RWPE2 (cell line): ENCODE measurements around the gene TCAP.

ENCODE experiments used
- ATAC-seq: fragments of 200-7000 bp; cut with Tn5 transposase; 3 replicates; pipeline ENCODE4 v1.9.1; 2021; ENCODE audit warnings: low read depth
- DNase-seq: peaks from one replicate; pipeline ENCODE4 v3.0.0-alpha.2; 2020; ENCODE audit warnings: low spot score
- H3K27ac ChIP-seq: fragments of 450-650 bp; 2 replicates; pipeline ENCODE4 v1.5.1; 2017; ENCODE audit warnings: mild to moderate bottlenecking; ENCODE audit not compliant: poor library complexity, severe bottlenecking
- H3K27me3 ChIP-seq: fragments of 250-450 bp; sonication (Bioruptor Pico); 2 replicates; pipeline ENCODE4 v1.5.1; 2021; ENCODE audit warnings: mild to moderate bottlenecking, moderate library complexity; ENCODE audit not compliant: insufficient read depth, poor library complexity, severe bottlenecking
- H3K36me3 ChIP-seq: fragments of 250-450 bp; sonication (Bioruptor Pico); 2 replicates; pipeline ENCODE4 v1.5.1; 2020; ENCODE audit warnings: low read depth, mild to moderate bottlenecking, moderate library complexity
- H3K4me1 ChIP-seq: fragments of 250-450 bp; sonication (Bioruptor Pico); 2 replicates; pipeline ENCODE4 v1.5.1; 2021; ENCODE audit warnings: mild to moderate bottlenecking, moderate library complexity; ENCODE audit not compliant: insufficient read depth, poor library complexity, severe bottlenecking
- H3K4me3 ChIP-seq: fragments of 250-450 bp; sonication (Bioruptor Pico); 2 replicates; pipeline ENCODE4 v1.5.1; 2021; ENCODE audit warnings: mild to moderate bottlenecking, moderate library complexity; ENCODE audit not compliant: severe bottlenecking
- H3K9me3 ChIP-seq: fragments of 250-450 bp; sonication (Bioruptor Pico); 2 replicates; pipeline ENCODE4 v1.5.1; 2021; ENCODE audit warnings: mild to moderate bottlenecking, moderate library complexity; ENCODE audit not compliant: severe bottlenecking
- TF ChIP-seq, protein P1 (sequence below): fragments of 450-650 bp; IDR thresholded peaks from one replicate; pipeline ENCODE4 v1.5.1; 2017; ENCODE audit warnings: mild to moderate bottlenecking, moderate library complexity; ENCODE audit not compliant: poor library complexity, severe bottlenecking

Gene TCAP

DNA sequence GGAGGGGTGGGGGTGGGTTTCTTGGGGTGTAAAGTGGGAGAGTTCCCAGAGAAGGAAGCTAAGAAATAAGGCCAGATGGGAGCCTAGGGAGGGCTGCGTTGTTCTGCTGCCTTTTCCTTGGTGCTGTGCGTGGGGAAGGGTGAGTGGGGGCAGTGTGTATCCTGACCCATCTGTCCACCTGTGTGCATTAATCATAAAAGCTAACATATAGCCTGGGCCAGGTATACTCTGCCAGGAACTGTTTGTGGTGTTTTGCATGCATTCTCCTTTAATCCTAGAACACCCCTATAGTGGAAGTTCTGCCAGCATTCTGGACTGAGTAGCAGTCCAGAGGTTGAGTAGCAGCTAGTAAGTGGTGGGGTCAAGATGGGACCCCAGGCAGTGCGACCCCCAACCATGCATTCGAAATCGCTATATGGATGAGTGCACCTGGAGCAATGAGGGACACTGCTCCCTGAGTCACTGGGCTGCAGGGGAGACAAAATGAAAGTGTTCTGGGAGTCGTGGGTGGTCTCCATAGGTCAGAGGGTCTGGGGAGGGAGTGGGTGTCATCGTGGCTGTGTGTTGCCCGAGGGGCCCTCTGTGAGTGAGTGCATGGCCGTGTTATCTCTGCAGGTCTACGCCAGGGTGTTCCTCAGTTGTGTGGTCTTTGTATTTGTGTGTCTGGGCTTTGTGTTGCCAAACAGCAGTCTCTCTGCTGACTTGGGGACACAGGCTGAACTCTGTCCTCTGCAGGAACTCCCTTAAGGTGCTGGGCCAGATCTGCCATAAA, 36.0 kb downstream of the TCAP start:
- Histone ChIP-seq H3K4me1 (peaks cover 17% of the 10 kb centered on the region), H3K36me3 (no peaks in the 10 kb centered on the region), H3K27ac (peak overlapping the region; percentile 60), H3K9me3 (no peaks in the 10 kb centered on the region), H3K4me3 (peak overlapping the region; percentile 71), H3K27me3 (no peaks in the 10 kb centered on the region)
- TF ChIP-seq, protein P1, sequence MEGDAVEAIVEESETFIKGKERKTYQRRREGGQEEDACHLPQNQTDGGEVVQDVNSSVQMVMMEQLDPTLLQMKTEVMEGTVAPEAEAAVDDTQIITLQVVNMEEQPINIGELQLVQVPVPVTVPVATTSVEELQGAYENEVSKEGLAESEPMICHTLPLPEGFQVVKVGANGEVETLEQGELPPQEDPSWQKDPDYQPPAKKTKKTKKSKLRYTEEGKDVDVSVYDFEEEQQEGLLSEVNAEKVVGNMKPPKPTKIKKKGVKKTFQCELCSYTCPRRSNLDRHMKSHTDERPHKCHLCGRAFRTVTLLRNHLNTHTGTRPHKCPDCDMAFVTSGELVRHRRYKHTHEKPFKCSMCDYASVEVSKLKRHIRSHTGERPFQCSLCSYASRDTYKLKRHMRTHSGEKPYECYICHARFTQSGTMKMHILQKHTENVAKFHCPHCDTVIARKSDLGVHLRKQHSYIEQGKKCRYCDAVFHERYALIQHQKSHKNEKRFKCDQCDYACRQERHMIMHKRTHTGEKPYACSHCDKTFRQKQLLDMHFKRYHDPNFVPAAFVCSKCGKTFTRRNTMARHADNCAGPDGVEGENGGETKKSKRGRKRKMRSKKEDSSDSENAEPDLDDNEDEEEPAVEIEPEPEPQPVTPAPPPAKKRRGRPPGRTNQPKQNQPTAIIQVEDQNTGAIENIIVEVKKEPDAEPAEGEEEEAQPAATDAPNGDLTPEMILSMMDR = no peak
- no peak for ATAC-seq
- DNase-seq = no peak

DNA sequence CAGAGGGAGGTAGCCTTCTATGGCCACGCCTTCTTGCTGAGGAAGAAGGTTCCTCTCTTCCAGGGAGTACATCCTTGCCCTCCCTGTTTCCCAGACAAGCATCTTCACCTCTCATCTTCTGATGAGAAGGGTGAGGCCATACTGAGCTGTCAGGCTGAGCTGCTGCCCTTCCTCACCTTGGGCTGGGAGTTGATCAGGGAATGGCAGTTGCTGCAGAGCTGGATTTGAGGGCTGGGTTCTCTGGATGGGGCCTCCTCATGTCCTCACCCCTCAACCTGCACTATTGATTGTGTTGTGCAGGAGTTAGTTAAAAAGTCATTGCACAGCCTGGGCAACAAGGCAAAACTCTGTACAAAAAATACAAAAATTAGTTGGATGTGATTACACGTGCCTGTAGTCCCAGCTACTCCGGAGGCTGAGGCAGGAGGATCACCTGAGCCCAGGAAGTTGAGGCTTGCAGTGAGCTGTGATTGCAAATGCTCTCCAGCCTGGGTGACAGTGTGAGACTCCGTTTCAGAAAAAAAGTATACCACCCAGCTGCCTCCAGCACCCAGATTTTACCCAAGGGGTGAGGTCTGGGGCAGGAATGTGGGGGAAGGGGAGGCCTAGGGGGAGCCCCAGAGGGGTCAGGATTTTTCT, 36.8 kb downstream of the TCAP start:
- DNase-seq = no peak
- no peak overlapping the region for H3K4me3 ChIP-seq
- TF ChIP-seq, protein P1 = no peak
- no peak for ATAC-seq
- no peaks in the 10 kb centered on the region for H3K27me3 ChIP-seq
- peaks cover under 1% of the 10 kb centered on the region for H3K36me3 ChIP-seq
- H3K4me1 ChIP-seq = peaks cover 21% of the 10 kb centered on the region
- no peak overlapping the region for H3K27ac ChIP-seq
- no peaks in the 10 kb centered on the region for H3K9me3 ChIP-seq

DNA sequence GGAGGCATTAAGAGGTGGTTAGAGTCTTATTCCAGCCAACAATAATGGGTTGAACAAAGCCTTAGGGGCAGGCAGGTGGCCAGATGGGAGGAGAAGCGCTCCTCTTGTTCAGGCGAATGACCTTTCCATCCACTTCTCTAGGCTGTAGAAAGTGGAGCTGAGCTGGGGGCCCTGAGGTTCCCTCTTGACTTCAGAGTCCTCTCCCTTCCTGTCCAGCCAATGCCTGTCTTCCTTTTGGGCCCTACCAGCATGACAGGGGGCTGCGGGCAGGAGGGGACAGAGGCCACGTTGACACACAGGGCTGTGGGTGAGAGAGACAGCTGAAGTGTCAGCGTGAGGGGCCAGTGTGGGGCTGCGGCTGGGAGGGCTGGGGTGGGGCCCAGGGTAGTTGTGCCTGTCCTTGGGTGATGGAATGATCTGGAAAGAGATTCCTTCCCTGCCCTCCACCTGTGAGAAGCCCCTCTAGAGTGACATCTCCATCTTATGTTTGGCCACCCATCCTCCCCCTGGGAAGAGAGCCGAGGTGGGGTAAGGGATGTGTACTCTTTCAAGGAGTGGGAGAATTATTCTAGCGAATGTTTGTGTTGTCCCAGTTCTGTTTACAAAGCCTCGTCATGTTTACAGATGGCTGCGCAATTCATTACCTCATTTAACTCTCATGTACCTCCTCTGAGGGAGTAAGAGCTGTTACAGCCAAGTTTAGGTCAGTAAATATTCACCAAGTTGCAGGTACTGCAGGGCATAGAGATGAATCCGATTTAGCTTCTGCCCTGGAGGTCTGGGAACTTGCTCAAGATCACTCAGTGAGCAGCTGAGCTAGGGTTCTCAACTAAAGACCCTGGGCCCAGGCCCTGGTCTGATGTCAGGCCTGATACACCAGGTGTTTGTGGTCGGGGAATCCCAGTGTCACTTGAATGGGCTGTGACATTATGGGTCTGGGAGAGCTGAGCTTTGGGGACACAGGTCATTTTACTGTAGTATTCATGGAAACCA, 38.0 kb downstream of the TCAP start:
- H3K4me3 ChIP-seq = no peak overlapping the region
- H3K9me3 ChIP-seq = no peaks in the 10 kb centered on the region
- TF ChIP-seq, protein P1 = no peak
- ATAC-seq (no peak), DNase-seq (no peak)
- H3K27ac ChIP-seq = no peak overlapping the region
- H3K4me1 ChIP-seq = peaks cover 21% of the 10 kb centered on the region
- peaks cover 13% of the 10 kb centered on the region for H3K36me3 ChIP-seq
- no peaks in the 10 kb centered on the region for H3K27me3 ChIP-seq

DNA sequence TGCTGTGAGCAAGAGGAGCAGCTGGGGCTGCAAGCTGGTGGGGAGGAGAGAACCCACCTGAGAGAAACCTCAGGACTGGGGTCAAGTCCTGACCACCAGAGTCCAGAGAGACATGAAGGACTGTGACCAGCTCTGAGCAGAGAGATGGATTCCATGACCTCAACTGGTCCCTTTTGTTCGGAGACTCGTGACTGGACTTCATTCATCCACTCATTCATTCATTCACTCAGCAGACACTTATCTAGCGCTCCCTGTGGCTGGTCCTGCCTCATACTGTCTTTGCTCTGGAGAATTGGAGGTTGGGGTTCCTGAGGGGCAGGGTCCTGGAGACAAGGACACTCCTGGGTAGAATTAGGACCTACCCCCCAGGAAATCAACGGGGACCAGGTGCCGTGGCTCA, 38.8 kb downstream of the TCAP start:
- Histone ChIP-seq H3K27ac (no peak overlapping the region), H3K27me3 (no peaks in the 10 kb centered on the region), H3K36me3 (peaks cover 21% of the 10 kb centered on the region), H3K4me3 (no peak overlapping the region), H3K9me3 (no peaks in the 10 kb centered on the region), H3K4me1 (peaks cover 21% of the 10 kb centered on the region)
- DNase-seq (no peak), ATAC-seq (no peak)
- TF ChIP-seq, protein P1 = no peak
